Fibroblast of skin of back (primary cell): Measurements from ENCODE around the gene MYPOP.

Source experiments
- DNase-seq: peaks from one replicate; pipeline ENCODE4 v3.0.0-alpha.2; 2013

Gene MYPOP

DNA sequence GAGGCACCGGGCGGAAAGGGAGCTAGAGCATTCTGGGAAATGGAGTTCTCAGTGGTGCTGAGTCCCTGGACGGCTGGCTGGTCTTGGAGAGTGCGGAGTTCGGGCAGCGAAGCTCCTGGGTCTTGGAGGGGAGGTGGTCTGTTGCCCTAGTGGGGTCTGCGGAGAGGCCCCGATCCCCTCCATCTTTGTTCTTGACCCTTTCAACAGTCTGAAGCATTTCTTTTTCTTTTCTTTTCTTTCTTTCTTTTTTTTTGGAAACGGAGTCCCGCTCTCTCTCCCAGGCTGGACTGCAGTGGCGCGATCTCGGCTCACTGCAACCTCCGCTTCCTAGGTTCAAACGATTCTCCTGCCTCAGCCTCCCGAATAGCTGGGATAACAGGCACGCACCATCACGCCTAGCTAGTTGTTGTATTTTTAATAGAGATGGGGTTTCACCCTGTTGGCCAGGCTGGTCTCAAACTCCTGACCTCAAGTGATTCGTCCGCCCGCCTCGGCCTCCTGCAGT, 39.0 kb downstream of the MYPOP start:
- DNase-seq = no peak

- DNase-seq = peak; percentile 99
Measured at GRCh38 chr19:45862564-45863334, 39.7 kb downstream of the MYPOP start, which contains the start of gene SYMPK. TSS of gene SYMPK (minus strand) at chr19:45863147. CDS start at chr19:45854495, 8,652 bp downstream.

GRCh38 chr19:45862271-45862563, 40.2 kb downstream of the MYPOP start:
- DNase-seq = no peak

GRCh38 chr19:45860359-45861259, 41.8 kb downstream of the MYPOP start:
- DNase-seq = no peak

DNA sequence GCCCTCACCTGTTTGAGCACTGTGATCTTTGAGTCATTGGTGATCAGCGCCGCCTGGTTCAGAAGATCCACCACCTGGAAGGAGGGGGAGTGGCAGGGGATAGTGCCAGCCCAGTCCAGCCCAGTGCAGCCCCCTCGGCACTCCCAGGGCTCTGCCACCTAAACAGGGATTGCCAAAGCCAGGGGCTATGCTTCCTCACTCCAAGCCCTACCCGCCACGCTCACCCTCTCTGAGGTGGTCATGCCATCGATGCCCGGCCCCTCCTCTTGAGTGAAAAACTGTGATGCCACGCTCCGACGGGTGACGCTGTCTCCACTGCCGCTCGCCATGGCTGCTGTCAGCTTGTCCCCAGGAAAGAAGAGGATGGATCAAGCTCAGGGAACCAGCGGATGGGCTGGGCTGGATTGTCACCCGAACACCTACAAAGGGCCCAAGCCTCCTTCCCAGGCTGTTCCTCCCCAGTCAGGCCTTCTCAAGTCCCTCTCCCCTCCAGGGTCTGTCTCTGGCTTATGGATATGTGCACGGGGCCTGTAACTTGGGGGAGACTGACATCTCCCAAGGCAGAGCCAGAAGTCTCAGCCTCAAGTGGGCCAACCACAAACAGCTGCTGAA, 48.1 kb downstream of the MYPOP start:
- no peak for DNase-seq

DNA sequence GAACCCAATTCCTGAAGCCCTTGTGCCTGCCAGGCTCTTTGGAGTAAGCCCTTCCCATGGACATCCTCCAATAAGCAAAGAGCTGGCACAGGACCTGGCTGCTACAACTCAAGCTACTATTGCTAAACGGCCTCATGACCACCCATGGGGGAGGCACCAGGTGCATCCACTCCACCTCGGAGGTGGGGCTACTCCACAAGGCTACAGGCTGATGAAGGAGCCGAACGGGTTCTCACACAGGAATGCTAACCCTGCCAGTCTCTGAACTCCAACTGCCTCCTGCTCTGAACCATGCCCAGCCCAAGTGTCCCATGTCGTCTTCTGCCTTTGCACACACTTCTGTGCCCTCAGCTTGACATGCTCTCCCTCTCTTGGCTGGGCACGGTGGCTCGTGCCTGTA, 49.4 kb downstream of the MYPOP start:
- no peak for DNase-seq

DNA sequence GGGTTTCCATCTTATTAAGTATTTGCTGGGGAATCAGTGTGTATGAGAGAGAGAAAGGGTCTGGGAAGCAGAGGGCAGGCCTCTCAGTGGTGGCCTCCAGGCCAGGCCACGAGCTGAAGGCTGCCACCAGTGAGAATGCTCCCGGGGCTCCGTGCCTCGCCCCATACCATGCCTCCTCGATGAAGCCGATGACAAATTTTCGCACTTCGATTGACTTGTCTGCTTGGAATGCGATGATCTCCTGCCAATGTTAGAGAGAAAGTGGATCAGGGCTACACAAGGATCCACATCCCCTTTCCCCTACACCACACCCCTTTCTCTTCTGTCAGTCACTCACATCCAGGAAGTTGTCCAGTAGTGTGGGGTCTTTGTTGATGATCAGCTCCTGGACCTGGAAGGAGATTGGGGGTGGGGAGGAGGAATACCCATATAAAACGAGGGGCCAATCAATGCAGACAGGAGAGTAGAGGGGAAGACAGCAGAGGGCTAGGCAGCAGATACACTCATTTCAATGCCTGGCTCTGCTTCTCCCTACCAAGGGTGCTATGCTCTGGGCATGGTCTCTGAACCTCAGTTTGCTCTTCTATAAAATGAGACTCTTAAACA, 50.2 kb downstream of the MYPOP start:
- DNase-seq = peak; percentile 61

DNA sequence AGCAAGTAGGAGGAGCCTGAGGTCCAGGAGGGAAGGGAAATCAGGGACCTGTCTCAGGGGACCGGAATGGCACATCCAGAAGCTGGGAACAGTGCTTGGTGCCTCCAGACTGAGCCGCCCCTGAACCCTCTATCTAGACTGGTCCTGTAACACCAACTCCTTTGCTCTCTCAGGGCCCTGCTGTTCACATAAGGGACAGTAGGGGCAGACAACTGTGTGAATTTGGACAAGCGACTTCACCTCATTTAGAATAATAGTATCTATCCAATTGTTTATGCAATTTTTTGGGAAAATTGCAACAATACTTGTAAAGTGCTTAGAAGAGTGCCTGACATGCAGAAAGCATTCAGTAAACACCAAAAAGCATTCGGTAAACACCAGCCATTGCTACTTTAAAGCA, 53.5 kb downstream of the MYPOP start:
- no peak for DNase-seq

- no peak for DNase-seq
Measured at GRCh38 chr19:45847663-45848062, 54.8 kb downstream of the MYPOP start.

- no peak for DNase-seq
Measured at GRCh38 chr19:45842198-45842597, 60.2 kb downstream of the MYPOP start.
